Measurements from ENCODE around the gene CEPT1. TPM values are rescaled to one million over a fixed set of nuclear protein-coding genes. Genes with fewer than 3 reads are reported as not detected.

The CEPT1 gene
- total RNA-seq, 1 experiment from 2014 or later = 29.3 TPM

- ChIA-PET POLR2A (no interaction called here), CTCF (interaction anchor here (0.8 kb wide), 1 partner anchor 75 kb away, joined by 3 read pairs; no protein-coding TSS in a partner anchor)
- Mint-ChIP-seq H3K27ac (no peak overlapping the region), H3K4me1 (no peaks in the 10 kb centered on the region), H3K9me3 (peaks cover 63% of the 10 kb centered on the region), H3K27me3 (ENCODE audit: low read depth) (peaks cover 4% of the 10 kb centered on the region; the same call in 1 of the 2 replicates), H3K36me3 (peaks cover 42% of the 10 kb centered on the region), H3K4me3 (no peak overlapping the region)
- TF ChIP-seq FOXJ3 (CRISPR knock-in tag; IDR thresholded peaks at IDR 0.05; ENCODE audit: borderline replicate concordance) (no peak), KAT7 (CRISPR knock-in tag; IDR thresholded peaks at IDR 0.05; ENCODE audit: borderline replicate concordance) (no peak), ZNF138 (CRISPR knock-in tag; conservative IDR thresholded peaks at IDR 0.05) (no peak), ATF2 (CRISPR knock-in tag; IDR thresholded peaks at IDR 0.05; ENCODE audit: borderline replicate concordance, low read depth) (no peak), ZNF512 (CRISPR knock-in tag; IDR thresholded peaks at IDR 0.05; ENCODE audit: borderline replicate concordance) (no peak), NFE2L1 (CRISPR knock-in tag; IDR thresholded peaks at IDR 0.05) (no peak), TEAD1 (CRISPR knock-in tag; IDR thresholded peaks at IDR 0.05) (no peak), MXD4 (CRISPR knock-in tag; IDR thresholded peaks at IDR 0.05; ENCODE audit: borderline replicate concordance) (no peak), MYBL2 (CRISPR knock-in tag; IDR thresholded peaks at IDR 0.05) (no peak), RORB (CRISPR knock-in tag; IDR thresholded peaks at IDR 0.05) (no peak), ZBTB21 (CRISPR knock-in tag; IDR thresholded peaks at IDR 0.05; ENCODE audit: borderline replicate concordance) (no peak), TEAD4 (CRISPR knock-in tag; IDR thresholded peaks at IDR 0.05) (no peak)
- TF ChIP-seq, protein P1, sequence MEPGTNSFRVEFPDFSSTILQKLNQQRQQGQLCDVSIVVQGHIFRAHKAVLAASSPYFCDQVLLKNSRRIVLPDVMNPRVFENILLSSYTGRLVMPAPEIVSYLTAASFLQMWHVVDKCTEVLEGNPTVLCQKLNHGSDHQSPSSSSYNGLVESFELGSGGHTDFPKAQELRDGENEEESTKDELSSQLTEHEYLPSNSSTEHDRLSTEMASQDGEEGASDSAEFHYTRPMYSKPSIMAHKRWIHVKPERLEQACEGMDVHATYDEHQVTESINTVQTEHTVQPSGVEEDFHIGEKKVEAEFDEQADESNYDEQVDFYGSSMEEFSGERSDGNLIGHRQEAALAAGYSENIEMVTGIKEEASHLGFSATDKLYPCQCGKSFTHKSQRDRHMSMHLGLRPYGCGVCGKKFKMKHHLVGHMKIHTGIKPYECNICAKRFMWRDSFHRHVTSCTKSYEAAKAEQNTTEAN (CRISPR knock-in tag; IDR thresholded peaks at IDR 0.05) = no peak
- TF ChIP-seq, protein P2, sequence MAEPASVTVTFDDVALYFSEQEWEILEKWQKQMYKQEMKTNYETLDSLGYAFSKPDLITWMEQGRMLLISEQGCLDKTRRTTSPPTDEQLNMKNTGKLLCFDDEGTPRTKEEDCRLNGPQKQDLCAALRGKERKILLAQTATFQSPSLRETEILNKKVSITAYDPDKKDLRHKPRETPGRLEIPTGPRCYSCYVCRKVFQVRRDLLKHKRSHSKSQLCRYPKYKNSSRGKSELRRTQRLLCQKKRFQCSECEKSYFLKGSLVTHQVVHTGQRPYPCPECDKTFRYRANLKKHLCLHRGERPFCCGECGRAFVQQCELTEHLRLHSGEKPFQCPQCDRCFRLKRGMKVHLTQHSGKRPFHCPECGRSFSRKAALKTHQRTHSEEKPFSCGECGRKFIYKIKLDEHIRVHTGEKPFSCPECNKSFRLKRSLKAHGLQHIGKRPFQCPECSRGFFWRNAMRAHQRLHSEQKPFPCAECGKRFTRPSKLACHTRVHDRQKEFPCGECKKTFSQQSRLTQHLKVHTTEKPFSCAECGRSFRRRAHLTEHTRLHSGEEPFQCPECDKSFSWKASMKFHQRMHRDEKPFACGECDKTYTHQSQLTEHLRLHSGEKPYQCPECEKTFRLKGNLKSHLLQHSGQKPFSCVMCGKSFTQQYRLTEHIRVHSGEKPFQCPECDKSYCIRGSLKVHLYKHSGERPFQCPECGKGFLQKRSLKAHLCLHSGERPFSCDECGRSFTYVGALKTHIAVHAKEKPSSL (CRISPR knock-in tag; conservative IDR thresholded peaks at IDR 0.05) = no peak
- TF ChIP-seq, protein P3, sequence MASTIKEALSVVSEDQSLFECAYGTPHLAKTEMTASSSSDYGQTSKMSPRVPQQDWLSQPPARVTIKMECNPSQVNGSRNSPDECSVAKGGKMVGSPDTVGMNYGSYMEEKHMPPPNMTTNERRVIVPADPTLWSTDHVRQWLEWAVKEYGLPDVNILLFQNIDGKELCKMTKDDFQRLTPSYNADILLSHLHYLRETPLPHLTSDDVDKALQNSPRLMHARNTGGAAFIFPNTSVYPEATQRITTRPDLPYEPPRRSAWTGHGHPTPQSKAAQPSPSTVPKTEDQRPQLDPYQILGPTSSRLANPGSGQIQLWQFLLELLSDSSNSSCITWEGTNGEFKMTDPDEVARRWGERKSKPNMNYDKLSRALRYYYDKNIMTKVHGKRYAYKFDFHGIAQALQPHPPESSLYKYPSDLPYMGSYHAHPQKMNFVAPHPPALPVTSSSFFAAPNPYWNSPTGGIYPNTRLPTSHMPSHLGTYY (CRISPR knock-in tag; IDR thresholded peaks at IDR 0.05) = no peak
- TF ChIP-seq, protein P4, sequence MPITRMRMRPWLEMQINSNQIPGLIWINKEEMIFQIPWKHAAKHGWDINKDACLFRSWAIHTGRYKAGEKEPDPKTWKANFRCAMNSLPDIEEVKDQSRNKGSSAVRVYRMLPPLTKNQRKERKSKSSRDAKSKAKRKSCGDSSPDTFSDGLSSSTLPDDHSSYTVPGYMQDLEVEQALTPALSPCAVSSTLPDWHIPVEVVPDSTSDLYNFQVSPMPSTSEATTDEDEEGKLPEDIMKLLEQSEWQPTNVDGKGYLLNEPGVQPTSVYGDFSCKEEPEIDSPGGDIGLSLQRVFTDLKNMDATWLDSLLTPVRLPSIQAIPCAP (CRISPR knock-in tag; IDR thresholded peaks at IDR 0.05) = no peak
- DNase-seq (ENCODE audit: low spot score) (no peak), ATAC-seq (no peak)
Observed at GRCh38 chr1:111104981-111105380, 35.0 kb upstream of the CEPT1 start.

- CTCF ChIA-PET = no interaction called here
- H3K4me1 Mint-ChIP-seq = peaks cover 3% of the 10 kb centered on the region; the same call in 1 of the 2 replicates
- no peak overlapping the region for H3K4me3 Mint-ChIP-seq
- peaks cover 13% of the 10 kb centered on the region for H3K36me3 Mint-ChIP-seq
- ATAC-seq (no peak), DNase-seq (ENCODE audit: low spot score) (no peak)
- no peaks in the 10 kb centered on the region for H3K27me3 Mint-ChIP-seq (ENCODE audit: low read depth)
- peaks cover 22% of the 10 kb centered on the region for H3K9me3 Mint-ChIP-seq
- POLR2A ChIA-PET = no interaction called here
- no peak overlapping the region for H3K27ac Mint-ChIP-seq
- no peak for TF ChIP-seq ZNF263 (CRISPR knock-in tag; IDR thresholded peaks at IDR 0.05; ENCODE audit: low read depth)
- TF ChIP-seq RELA (CRISPR knock-in tag; IDR thresholded peaks at IDR 0.05; ENCODE audit: borderline replicate concordance) = no peak
- TF ChIP-seq, protein P5, sequence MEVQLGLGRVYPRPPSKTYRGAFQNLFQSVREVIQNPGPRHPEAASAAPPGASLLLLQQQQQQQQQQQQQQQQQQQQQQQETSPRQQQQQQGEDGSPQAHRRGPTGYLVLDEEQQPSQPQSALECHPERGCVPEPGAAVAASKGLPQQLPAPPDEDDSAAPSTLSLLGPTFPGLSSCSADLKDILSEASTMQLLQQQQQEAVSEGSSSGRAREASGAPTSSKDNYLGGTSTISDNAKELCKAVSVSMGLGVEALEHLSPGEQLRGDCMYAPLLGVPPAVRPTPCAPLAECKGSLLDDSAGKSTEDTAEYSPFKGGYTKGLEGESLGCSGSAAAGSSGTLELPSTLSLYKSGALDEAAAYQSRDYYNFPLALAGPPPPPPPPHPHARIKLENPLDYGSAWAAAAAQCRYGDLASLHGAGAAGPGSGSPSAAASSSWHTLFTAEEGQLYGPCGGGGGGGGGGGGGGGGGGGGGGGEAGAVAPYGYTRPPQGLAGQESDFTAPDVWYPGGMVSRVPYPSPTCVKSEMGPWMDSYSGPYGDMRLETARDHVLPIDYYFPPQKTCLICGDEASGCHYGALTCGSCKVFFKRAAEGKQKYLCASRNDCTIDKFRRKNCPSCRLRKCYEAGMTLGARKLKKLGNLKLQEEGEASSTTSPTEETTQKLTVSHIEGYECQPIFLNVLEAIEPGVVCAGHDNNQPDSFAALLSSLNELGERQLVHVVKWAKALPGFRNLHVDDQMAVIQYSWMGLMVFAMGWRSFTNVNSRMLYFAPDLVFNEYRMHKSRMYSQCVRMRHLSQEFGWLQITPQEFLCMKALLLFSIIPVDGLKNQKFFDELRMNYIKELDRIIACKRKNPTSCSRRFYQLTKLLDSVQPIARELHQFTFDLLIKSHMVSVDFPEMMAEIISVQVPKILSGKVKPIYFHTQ (CRISPR knock-in tag; IDR thresholded peaks at IDR 0.05) = no peak
- TF ChIP-seq NFATC4 (CRISPR knock-in tag; IDR thresholded peaks at IDR 0.05) = no peak
- TF ChIP-seq, protein P3 (CRISPR knock-in tag; IDR thresholded peaks at IDR 0.05) = no peak
Observed at GRCh38 chr1:111110197-111110899, 29.7 kb upstream of the CEPT1 start.
